HEK293T (cell line): ENCODE measurements around the gene SLC1A1.
"Not testable (repeated sequence)": the region's sequence is repeated elsewhere in the genome, so short reads cannot be mapped to it uniquely, and the experiment has no call there.

Source experiments
- CTCF ChIA-PET: fragments of 350-600 bp; formaldehyde crosslinking; extraction: SDS; loops from one replicate; lab custom pipeline; 2021; ENCODE audit warnings: antibody characterized with exemption, inconsistent platforms; lab: Yijun Ruan, JAX
- POLR2A ChIA-PET: fragments of 350-600 bp; formaldehyde crosslinking; extraction: SDS; loops from one replicate; lab custom pipeline; 2020; ENCODE audit warnings: antibody characterized with exemption, inconsistent platforms; lab: Yijun Ruan, JAX
- DNase-seq: peaks from one replicate; pipeline ENCODE4 v3.0.0; 2012; ENCODE audit warnings: mixed read lengths; ENCODE audit errors: extremely low spot score
- ARNT ChIP-seq: fragments of 450-650 bp; IDR thresholded peaks from 2 replicates; pipeline ENCODE4 v1.6.1; 2017; ENCODE audit warnings: mild to moderate bottlenecking
- BHLHE40 ChIP-seq: fragments of 450-650 bp; IDR thresholded peaks from 2 replicates; pipeline ENCODE4 v1.6.1; 2016; ENCODE audit warnings: mild to moderate bottlenecking, moderate library complexity, borderline replicate concordance
- CTBP1 ChIP-seq: fragments of 450-650 bp; IDR thresholded peaks from 2 replicates; pipeline ENCODE4 v1.6.1; 2016; ENCODE audit warnings: borderline replicate concordance
- ELF4 ChIP-seq: fragments of 450-650 bp; IDR thresholded peaks from 2 replicates; pipeline ENCODE4 v1.6.1; 2017; ENCODE audit warnings: antibody characterized with exemption
- FOXA1 ChIP-seq: fragments of 450-650 bp; IDR thresholded peaks from 2 replicates; pipeline ENCODE4 v1.6.1; 2016; ENCODE audit warnings: mild to moderate bottlenecking
- FOXK2 ChIP-seq: fragments of 450-650 bp; IDR thresholded peaks from 2 replicates; pipeline ENCODE4 v1.6.1; 2016; ENCODE audit warnings: mild to moderate bottlenecking
- FOXM1 ChIP-seq: fragments of 450-650 bp; IDR thresholded peaks from 2 replicates; pipeline ENCODE4 v1.6.1; 2017; ENCODE audit warnings: mild to moderate bottlenecking, borderline replicate concordance
- HDGF ChIP-seq: fragments of 450-650 bp; IDR thresholded peaks from 2 replicates; pipeline ENCODE4 v1.6.1; 2017; ENCODE audit warnings: antibody characterized with exemption, borderline replicate concordance
- L3MBTL2 ChIP-seq: fragments of 450-650 bp; conservative IDR thresholded peaks from 2 replicates; pipeline ENCODE4 v1.6.1; 2016; ENCODE audit warnings: mild to moderate bottlenecking
- LEF1 ChIP-seq: fragments of 450-650 bp; IDR thresholded peaks from 2 replicates; pipeline ENCODE4 v1.6.1; 2017; ENCODE audit warnings: mild to moderate bottlenecking, borderline replicate concordance
- NFRKB ChIP-seq: fragments of 450-650 bp; IDR thresholded peaks from 2 replicates; pipeline ENCODE4 v1.6.1; 2016; ENCODE audit warnings: mild to moderate bottlenecking, moderate library complexity
- SP1 ChIP-seq: fragments of 450-650 bp; IDR thresholded peaks from 2 replicates; pipeline ENCODE4 v1.6.1; 2017
- SUZ12 ChIP-seq: fragments of 450-650 bp; IDR thresholded peaks from 2 replicates; pipeline ENCODE4 v1.6.1; 2016; ENCODE audit warnings: mild to moderate bottlenecking
- TARDBP ChIP-seq: fragments of 450-650 bp; IDR thresholded peaks from 2 replicates; pipeline ENCODE4 v1.6.1; 2016
- ZNF384 ChIP-seq: fragments of 450-650 bp; IDR thresholded peaks from 2 replicates; pipeline ENCODE4 v1.6.1; 2016
- TF ChIP-seq, protein P1 (sequence below): fragments of 450-650 bp; IDR thresholded peaks from 2 replicates; pipeline ENCODE4 v1.6.1; 2016

The SLC1A1 gene

DNA sequence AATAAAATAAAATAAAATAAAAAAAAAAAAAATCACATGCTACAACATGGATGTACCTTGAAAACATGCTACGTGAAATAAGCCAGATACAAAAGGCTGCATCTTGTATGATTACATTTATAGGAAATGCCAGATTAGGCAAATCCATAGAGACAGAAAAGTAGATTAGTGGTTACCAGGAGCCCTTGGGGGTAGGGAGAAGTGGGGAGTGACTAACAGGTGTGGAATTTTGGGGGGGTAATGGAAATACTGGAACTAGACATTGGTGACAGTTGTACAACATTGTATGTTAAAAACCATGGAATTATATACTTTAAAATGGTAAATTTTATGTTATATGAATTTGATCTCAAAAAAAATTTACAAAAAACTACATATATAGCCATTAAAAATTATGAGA lies 47.3 kb downstream of the SLC1A1 start:
- POLR2A ChIA-PET: no interaction called here
- no peak for DNase-seq
- CTCF ChIA-PET: no interaction called here
- TF ChIP-seq BHLHE40 (no peak), SUZ12 (no peak), L3MBTL2 (no peak), HDGF (no peak), TARDBP (no peak), FOXM1 (no peak), ZNF384 (no peak), ELF4 (no peak), ARNT (no peak)
- TF ChIP-seq, protein P1, sequence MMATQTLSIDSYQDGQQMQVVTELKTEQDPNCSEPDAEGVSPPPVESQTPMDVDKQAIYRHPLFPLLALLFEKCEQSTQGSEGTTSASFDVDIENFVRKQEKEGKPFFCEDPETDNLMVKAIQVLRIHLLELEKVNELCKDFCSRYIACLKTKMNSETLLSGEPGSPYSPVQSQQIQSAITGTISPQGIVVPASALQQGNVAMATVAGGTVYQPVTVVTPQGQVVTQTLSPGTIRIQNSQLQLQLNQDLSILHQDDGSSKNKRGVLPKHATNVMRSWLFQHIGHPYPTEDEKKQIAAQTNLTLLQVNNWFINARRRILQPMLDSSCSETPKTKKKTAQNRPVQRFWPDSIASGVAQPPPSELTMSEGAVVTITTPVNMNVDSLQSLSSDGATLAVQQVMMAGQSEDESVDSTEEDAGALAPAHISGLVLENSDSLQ: no peak

DNA sequence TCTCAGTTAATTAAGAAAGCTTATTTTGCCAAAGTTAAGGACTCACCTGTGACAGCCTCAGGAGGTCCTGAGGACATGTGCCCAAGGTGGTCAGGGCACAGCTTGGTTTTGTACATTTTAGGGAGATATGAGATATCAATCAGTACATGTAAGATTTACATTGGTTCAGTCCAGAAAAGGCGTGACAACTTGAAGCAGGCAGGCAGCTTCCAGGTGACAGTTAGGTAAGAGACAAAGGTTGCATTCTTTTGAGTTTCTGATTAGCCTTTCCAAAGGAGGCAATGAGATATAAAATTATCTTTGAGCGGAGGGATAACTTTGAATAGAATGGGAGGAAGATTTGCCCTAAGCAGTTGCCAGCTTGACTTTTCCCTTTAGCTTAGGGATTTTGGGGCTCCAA lies 47.8 kb downstream of the SLC1A1 start:
- DNase-seq: no peak
- TF ChIP-seq HDGF: no peak
- no peak for TF ChIP-seq L3MBTL2
- no peak for TF ChIP-seq LEF1
- no peak for TF ChIP-seq SP1
- no peak for TF ChIP-seq CTBP1
- CTCF ChIA-PET: no interaction called here

DNA sequence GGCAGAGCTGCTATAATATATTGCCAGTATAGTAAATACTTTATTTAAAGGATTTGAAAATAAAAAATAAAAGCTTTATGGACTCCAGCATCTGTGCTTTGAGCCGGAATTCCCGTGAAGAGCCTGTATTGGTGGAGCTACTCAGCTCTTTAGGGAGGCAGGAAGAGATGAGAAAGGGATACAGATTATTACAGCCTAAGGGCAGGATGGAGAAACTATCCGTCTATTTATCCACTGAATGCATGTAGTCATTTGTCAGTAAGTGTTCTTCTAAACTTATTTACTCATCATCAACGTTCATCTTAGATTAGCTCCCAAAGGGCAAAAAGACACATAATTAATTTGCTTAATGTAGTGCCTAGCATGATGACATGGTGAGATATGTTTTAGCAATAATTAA lies 48.4 kb downstream of the SLC1A1 start:
- CTCF ChIA-PET: no interaction called here
- no peak for DNase-seq
- TF ChIP-seq FOXM1 (no peak), FOXA1 (no peak), NFRKB (no peak), TARDBP (no peak), LEF1 (no peak), HDGF (no peak), SUZ12 (no peak)
- POLR2A ChIA-PET: no interaction called here

More for the DNA sequence above, 47.8 kb downstream of the SLC1A1 start:
- POLR2A ChIA-PET: no interaction called here

DNA sequence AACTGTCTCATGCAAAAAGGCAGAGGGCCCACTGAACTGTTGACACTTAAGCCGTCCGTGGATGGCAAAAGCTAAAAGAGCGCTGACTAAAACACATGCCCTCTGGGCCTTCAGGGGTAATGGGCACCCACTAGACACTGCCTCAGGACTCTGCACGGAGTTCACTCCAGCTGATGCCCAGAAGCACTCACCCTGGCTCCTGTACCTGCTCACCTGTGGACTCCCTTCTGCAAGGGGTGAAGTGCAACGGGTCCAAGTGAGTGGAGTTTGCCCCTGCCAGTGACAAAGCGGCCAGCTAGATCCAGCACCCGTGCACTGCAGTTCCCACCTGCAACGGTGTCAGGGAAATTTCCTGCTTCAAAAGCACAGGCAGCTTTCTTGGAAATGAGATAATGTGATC lies 50.2 kb downstream of the SLC1A1 start:
- POLR2A ChIA-PET: no interaction called here
- CTCF ChIA-PET: no interaction called here
- no peak for DNase-seq
- TF ChIP-seq LEF1 (no peak), NFRKB (no peak), ZNF384 (no peak), SUZ12 (no peak), FOXM1 (no peak), CTBP1 (no peak), FOXA1 (no peak), BHLHE40 (no peak), ELF4 (no peak), TARDBP (no peak)
- TF ChIP-seq, protein P1: no peak

DNA sequence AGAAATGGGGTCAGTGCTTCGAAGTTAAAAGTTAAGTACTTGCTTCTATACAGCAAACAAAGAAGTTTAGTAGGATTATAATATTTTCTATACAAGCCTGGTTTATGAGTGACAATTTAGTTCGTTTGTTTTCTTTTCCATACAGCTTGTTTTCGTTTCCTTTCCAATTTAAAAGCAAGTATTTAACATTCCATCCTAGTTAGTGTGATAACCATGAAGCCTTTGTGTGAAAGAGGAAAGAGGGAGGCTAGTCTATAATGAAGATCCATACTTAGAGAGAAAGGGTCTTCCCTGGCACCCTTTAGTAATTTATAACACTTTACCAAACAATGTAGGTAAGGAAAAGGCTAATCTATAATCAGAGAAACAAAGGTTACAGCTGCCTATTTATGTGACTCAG lies 51.0 kb downstream of the SLC1A1 start:
- no peak for DNase-seq
- ChIA-PET CTCF (no interaction called here), POLR2A (no interaction called here)
- no peak for TF ChIP-seq L3MBTL2
- TF ChIP-seq ZNF384: no peak
- no peak for TF ChIP-seq TARDBP
- no peak for TF ChIP-seq CTBP1
- TF ChIP-seq FOXA1: no peak
- no peak for TF ChIP-seq HDGF
- no peak for TF ChIP-seq BHLHE40
- TF ChIP-seq LEF1: no peak
- TF ChIP-seq, protein P1: no peak
- no peak for TF ChIP-seq SP1
- TF ChIP-seq FOXM1: no peak
- no peak for TF ChIP-seq NFRKB
- TF ChIP-seq ELF4: no peak
- TF ChIP-seq ARNT: no peak
- TF ChIP-seq SUZ12: no peak
- no peak for TF ChIP-seq FOXK2

DNA sequence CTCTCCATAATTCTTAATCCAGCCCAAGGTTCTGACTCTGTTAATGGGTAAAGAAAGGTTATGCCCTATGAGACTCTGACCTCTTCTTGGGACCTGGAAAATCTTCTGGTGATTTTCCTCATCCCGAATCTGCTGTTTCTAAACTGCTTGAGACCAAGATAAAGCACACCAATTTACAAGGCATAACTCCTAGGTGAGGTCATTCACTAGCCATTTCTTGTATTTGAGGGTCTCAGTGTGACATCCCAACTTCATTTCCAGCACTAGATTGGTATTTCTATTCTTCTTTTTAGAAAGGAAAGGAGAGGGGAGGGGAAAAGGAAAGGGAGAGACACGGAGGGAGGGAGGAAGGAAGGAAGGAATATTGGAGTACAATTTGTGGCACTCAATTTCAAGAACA lies 51.6 kb downstream of the SLC1A1 start:
- ChIA-PET CTCF (no interaction called here), POLR2A (no interaction called here)
- DNase-seq: no peak
- TF ChIP-seq CTBP1 (no peak), ARNT (no peak), NFRKB (no peak), SP1 (no peak), L3MBTL2 (no peak), HDGF (no peak), TARDBP (no peak), ELF4 (no peak), LEF1 (no peak), SUZ12 (no peak), ZNF384 (no peak), FOXK2 (no peak), FOXM1 (no peak), BHLHE40 (no peak)
- TF ChIP-seq, protein P1: no peak

DNA sequence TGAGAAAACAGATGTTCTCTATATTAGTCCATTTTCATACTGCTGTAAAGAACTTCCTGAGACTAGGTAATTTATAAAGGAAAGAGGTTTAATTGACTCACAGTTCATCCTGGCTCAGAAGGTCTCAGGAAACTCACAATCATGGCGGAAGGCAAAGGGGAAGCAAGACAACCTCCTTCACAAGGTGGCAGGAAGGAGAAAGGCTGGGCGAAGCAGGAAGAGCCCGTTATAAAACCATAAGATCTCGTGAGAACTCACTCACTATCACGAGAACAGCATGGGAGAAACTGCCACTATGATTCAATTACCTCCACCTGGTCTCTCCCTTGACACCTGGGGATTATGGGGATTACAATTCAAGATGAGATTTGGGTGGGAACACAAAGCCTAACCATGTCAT lies 54.4 kb downstream of the SLC1A1 start:
- CTCF ChIA-PET, POLR2A ChIA-PET, DNase-seq: not testable (repeated sequence)
